GM12865 (cell line): ENCODE measurements around the gene FAM185A.
"Not testable (repeated sequence)": the region's sequence is repeated elsewhere in the genome, so short reads cannot be mapped to it uniquely, and the experiment has no call there.

ENCODE experiments used
- DNase-seq: peaks from one replicate; pipeline ENCODE4 v3.0.0; 2010; ENCODE audit warnings: low read depth
- H3K4me3 ChIP-seq: 2 replicates; pipeline ENCODE4 v1.5.1; 2011; ENCODE audit warnings: mild to moderate bottlenecking, low read depth, low read length, control low read depth
- TF ChIP-seq, protein P1 (sequence below): IDR thresholded peaks from 2 replicates; pipeline ENCODE4 v1.5.1; 2011; ENCODE audit warnings: low read length, control low read depth, low read depth, inconsistent platforms; ENCODE audit not compliant: insufficient read depth; ENCODE audit errors: missing control alignments

The FAM185A gene

GRCh38 chr7:102763295-102763905 is 14.6 kb downstream of the FAM185A start:
- H3K4me3 ChIP-seq, DNase-seq: not testable (repeated sequence)

DNA sequence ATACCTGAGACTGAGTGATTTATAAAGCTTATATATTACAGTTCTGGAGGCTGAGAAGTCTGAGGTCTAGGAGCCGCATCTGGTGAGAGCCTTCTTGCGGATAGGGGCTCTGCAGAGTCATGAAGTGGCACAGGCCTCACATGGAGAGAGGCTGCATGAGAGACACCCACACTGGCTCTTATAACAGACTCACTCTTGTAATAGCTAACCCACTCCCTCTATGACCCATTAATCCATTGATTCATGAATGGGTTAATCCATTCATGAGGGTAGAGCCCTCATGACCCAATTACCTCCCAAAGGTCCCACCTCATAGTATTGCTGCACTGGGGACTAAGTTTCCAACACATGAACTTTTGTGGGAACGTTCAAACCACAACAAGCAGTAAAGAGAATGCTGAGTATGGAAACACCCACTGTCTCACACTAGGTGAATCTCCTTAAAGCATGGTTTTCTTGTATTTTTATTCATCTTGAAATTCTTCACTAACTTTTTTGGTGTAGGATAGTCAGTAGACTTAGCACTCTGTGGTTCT is 20.9 kb downstream of the FAM185A start:
- not testable (repeated sequence) for H3K4me3 ChIP-seq, DNase-seq

DNA sequence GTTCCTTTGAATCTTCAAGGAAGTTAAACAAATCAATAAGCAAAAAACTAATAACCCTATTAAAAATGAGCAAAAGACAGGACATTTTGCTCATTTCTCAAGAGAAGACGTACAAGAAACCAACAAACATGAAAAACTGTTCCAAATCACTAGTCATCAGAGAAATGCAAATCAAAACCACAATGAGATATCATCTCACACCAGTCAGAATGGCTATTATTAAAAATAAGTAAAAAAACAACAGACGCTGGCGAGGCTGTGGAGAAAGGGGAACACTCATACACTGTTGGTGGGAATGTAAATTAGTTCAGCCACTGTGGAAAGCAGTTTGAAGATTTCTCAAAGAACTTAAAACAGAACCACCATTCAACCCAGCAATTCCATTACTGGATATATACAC is 21.7 kb downstream of the FAM185A start:
- H3K4me3 ChIP-seq = not testable (repeated sequence)
- DNase-seq = peak; percentile 5

DNA sequence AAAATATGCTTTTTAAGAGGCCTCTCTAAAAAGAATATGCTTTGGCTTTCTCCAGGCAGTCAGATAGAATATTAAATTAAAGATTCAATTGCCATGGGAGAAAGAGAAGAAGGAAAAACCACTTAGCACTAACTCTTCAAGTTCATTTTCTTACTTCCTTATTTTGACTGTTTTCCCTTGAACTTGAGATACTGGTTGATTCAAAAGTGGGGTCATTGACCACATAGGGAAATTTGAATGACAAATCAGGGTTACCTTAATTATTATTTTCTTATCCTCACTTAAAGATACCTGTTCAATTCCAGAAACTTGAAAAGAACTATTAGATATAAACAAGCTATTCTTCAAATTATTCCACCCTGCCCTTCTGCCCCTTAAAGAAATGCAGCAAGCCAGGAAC is 27.4 kb downstream of the FAM185A start:
- DNase-seq = peak; percentile 2
- not testable (repeated sequence) for H3K4me3 ChIP-seq

GRCh38 chr7:102778663-102779062 is 29.9 kb downstream of the FAM185A start:
- not testable (repeated sequence) for H3K4me3 ChIP-seq, DNase-seq

- DNase-seq, H3K4me3 ChIP-seq: not testable (repeated sequence)
These were observed 32.1 kb downstream of the FAM185A start for GRCh38 chr7:102780926-102781325.

DNA sequence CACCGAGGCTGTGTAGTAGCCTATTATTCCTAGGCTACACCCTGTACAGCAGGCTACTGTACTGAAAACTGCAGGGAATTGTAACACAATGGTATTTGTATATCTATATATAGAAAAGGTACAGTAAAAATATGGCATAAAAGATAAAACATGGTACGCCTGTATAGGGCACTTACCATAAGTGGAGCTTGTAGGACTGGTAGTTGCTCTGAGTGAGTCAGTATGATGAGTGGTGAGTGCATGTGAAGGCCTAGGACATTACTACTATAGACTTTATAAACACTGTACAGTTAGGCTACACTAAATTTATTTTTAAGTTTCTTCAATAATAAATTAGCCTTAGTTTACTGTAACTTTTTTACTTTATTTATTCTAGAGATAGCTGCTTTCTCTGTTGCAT is 40.0 kb downstream of the FAM185A start:
- not testable (repeated sequence) for DNase-seq

GRCh38 chr7:102790364-102791100 is 41.7 kb downstream of the FAM185A start:
- DNase-seq, H3K4me3 ChIP-seq: not testable (repeated sequence)

More for the DNA sequence above, 40.0 kb downstream of the FAM185A start:
- not testable (repeated sequence) for H3K4me3 ChIP-seq

DNA sequence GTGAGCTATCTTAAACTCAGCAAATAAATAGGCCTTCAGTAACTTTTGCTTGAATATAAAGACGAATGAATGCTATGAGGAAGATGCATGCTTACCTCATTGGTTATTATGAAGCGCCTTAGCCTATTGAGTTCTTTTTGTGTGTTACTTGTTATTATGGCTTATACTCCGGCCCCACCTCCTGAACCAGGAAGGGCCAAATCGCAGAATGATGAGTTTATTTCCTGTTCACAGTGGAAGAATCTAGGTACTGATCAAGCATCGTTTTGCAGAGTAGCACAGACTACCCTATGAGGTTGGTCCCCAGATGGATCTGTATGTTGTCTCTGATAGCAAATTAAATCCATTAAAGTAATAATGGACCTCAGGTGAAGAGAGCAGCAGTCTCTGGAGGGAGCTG is 42.6 kb downstream of the FAM185A start:
- not testable (repeated sequence) for DNase-seq, H3K4me3 ChIP-seq

GRCh38 chr7:102791831-102792230 is 43.0 kb downstream of the FAM185A start:
- not testable (repeated sequence) for DNase-seq, H3K4me3 ChIP-seq

- not testable (repeated sequence) for H3K4me3 ChIP-seq
These were observed 45.8 kb downstream of the FAM185A start for GRCh38 chr7:102794567-102794966.

GRCh38 chr7:102795987-102796595 is 47.3 kb downstream of the FAM185A start:
- DNase-seq, H3K4me3 ChIP-seq: not testable (repeated sequence)

More at GRCh38 chr7:102794567-102794966, 45.8 kb downstream of the FAM185A start:
- DNase-seq = not testable (repeated sequence)

- no peak for DNase-seq
- TF ChIP-seq, protein P1, sequence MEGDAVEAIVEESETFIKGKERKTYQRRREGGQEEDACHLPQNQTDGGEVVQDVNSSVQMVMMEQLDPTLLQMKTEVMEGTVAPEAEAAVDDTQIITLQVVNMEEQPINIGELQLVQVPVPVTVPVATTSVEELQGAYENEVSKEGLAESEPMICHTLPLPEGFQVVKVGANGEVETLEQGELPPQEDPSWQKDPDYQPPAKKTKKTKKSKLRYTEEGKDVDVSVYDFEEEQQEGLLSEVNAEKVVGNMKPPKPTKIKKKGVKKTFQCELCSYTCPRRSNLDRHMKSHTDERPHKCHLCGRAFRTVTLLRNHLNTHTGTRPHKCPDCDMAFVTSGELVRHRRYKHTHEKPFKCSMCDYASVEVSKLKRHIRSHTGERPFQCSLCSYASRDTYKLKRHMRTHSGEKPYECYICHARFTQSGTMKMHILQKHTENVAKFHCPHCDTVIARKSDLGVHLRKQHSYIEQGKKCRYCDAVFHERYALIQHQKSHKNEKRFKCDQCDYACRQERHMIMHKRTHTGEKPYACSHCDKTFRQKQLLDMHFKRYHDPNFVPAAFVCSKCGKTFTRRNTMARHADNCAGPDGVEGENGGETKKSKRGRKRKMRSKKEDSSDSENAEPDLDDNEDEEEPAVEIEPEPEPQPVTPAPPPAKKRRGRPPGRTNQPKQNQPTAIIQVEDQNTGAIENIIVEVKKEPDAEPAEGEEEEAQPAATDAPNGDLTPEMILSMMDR = no peak
- no peak overlapping the region for H3K4me3 ChIP-seq
These were observed 57.8 kb downstream of the FAM185A start for GRCh38 chr7:102806613-102807012.
